Mucosa of gallbladder (tissue), 1 donor: ENCODE data around the gene MCM10. TPM values are rescaled to one million over a fixed set of nuclear protein-coding genes. Genes with fewer than 3 reads are reported as not detected.
A peak's percentile ranks its signal among the peaks of the same experiment; 100 is the strongest.
"Not testable (repeated sequence)": the region's sequence is repeated elsewhere in the genome, so short reads cannot be mapped to it uniquely, and the experiment has no call there.

Source experiments
- DNase-seq: peaks from one replicate; pipeline ENCODE4 v3.0.0-alpha.2; 2020; ENCODE audit warnings: low spot score
- total RNA-seq: library from RNA; stranded (reverse); gene quantifications from one replicate; pipeline ENCODE4 v1.2.1, GENCODE V29; 2021
- donor health status: DM: no; HTN: no; CAD: no.

Gene MCM10
- total RNA-seq: 0.40 TPM

- peak; percentile 98 for DNase-seq
These were observed at the start of gene MCM10 for GRCh38 chr10:13160934-13161856. Gene MCM10 (plus strand): TSS chr10:13161558. CDS start chr10:13164203, 2,645 bp downstream.

GRCh38 chr10:13113544-13113943 is 47.8 kb upstream of the MCM10 start:
- DNase-seq: no peak

- no peak for DNase-seq
These were observed 45.2 kb upstream of the MCM10 start for GRCh38 chr10:13115832-13116803.

GRCh38 chr10:13117841-13118783 is 43.2 kb upstream of the MCM10 start:
- no peak for DNase-seq

- no peak for DNase-seq
These were observed 42.5 kb upstream of the MCM10 start for GRCh38 chr10:13118784-13119410.

- no peak for DNase-seq
These were observed 40.4 kb upstream of the MCM10 start for GRCh38 chr10:13120786-13121499.

DNA sequence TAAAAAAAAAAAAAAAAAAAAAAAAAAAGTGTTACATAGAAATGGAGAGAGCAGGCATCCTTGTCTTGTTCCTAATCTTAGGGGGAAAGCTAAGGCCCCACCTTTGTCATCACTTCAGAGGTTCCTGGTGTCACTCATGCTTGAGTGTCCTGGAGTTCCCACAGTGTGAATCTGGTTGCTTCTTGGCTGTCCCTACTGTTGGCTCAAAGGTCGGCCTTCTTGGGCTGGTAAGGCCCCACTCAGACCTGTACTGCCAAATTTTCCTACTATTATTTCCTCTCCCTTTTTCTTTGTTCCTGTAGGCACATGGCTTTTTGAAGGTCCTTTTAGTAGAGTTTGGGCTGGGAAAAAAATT is 39.9 kb upstream of the MCM10 start:
- DNase-seq: no peak

DNA sequence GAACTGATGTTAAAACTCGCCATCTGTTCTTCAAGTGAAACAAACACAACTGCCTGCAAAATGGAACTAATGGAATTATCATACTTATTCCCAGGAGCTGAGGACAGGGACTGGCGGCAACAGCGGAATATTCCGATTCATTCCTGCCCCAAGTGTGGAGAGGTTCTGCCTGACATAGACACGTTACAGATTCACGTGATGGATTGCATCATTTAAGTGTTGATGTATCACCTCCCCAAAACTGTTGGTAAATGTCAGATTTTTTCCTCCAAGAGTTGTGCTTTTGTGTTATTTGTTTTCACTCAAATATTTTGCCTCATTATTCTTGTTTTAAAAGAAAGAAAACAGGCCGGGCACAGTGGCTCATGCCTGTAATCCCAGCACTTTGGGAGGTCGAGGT is 24.7 kb upstream of the MCM10 start:
- DNase-seq: no peak

- no peak for DNase-seq
These were observed 22.2 kb upstream of the MCM10 start for GRCh38 chr10:13139150-13139549.

DNA sequence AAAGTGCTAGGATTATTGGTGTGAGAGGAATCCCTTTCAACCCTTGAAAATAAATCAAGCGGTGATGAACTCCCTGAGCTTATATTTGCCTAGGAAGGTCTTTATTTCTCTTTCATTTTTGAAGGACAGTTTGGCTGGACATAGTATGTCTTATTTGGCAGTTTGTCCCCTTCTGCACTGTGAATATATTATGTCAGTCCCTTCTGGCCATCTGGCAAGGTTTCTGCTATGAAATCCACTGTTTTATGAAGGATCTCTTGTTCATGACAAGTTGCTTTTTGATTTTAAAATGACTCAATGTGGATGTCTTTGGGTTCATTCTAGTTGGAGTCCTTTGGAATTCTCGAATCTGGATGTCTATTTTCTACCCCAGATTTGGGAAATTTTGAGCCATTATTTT is 21.7 kb upstream of the MCM10 start:
- no peak for DNase-seq

DNA sequence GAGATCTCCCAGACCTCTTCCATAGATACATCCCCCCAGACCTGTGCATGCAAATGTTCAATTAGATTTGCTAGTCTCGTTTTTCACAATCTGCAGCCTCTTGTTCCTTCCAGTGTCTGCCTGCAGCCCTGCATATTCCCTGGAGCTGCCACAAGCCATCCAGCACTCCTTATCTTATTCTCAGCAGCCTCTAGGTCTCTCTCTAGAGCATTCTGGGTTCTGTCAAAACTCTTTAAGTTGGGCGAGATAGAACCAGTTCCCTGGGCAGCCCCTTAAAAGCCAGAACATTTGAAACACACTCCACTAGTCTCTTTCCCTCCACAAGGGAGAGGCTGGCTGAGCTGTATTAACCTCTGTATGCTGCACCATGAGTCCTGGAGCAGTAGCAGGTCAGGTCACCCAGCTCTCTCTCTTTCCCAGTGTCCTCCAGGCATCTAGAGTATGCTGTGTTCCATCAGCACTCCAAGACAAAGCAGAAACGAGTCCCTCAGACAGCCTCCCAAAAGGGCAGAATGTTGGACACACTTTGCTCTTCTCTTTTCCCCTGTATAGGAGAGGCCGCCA is 20.6 kb upstream of the MCM10 start:
- DNase-seq: no peak

DNA sequence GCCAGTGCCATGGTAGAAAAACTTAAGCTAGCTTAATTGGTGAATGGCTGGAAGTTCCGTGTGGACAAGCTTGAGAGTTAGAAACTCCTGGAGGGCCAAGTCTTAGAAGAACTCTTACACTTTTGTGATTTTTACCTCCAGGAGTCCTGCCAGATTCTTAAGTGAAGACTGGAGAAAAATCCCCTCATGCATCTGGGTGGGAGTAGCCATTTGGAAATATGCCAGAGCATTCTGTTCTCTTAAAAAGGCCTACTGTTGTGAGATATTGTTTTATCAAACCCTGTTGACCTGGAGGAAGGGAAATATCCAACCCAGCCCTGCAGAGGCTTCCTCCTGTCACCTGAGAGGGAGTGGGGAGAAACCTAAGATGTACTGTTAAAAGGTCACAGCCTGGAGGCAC is 17.6 kb upstream of the MCM10 start:
- DNase-seq: no peak

GRCh38 chr10:13144814-13145213 is 16.5 kb upstream of the MCM10 start:
- DNase-seq: no peak

DNA sequence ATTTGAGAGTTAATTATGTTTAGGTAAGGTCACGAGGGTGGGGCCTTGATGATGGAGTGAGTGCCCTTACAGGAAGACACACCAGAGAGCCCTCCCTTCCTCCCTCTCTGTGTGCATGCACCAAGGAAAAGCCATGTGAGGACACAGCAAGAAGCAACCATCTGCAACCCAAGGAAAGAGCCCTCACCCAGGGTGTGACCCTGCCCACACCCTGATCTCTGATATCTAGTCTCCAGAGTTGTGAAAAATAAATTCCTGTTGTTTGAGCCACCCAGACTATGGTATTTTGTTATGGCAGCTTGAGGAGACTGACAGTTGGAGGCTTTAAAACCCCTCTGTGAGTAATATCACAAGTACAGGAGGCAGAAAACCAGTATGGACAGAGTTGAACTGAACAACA is 15.0 kb upstream of the MCM10 start:
- no peak for DNase-seq

DNA sequence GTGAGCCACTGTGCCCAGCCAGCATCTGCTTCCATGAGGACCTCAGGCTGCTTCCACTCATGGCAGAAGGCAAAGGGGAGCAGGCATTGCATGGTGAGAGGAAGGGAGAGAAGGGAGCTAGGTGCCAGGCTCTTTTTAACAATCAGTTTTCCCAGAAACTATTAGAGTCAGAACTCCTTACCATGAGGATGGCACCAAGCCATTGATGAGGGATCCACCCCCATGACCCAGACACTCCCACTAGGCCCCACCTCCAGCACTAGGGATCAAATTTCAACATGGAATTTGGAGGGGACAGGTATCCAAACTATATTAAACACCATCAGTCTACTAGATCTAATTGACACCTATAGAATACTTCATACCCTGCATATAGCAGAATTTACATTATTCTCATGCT is 14.2 kb upstream of the MCM10 start:
- no peak for DNase-seq

- DNase-seq: no peak
These were observed 9.1 kb upstream of the MCM10 start for GRCh38 chr10:13152296-13152695.

- DNase-seq: not testable (repeated sequence)
These were observed 5.5 kb upstream of the MCM10 start for GRCh38 chr10:13155860-13156259.

DNA sequence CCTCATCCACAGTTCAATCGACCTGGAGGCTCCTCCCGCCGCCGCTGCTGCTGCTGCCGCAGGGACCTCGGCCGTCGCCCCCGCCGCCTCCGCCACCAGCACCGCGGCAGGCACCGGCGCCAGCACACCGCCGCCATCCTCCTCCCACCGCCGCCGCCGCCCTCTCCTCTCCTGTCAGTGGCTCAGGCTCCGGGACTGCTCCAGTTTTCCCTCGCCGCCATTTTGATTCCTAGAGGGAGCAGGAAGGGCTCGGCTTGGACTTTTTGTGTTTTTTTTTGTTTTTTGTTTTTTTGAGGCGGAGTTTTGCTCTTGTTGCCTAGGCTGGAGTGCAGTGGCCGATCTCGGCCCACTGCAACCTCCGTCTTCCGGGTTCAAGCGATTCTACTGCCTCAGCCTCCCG is 3.0 kb upstream of the MCM10 start:
- DNase-seq: no peak

- DNase-seq: no peak
These were observed 506 bp downstream of the MCM10 start for GRCh38 chr10:13161857-13162271.

DNA sequence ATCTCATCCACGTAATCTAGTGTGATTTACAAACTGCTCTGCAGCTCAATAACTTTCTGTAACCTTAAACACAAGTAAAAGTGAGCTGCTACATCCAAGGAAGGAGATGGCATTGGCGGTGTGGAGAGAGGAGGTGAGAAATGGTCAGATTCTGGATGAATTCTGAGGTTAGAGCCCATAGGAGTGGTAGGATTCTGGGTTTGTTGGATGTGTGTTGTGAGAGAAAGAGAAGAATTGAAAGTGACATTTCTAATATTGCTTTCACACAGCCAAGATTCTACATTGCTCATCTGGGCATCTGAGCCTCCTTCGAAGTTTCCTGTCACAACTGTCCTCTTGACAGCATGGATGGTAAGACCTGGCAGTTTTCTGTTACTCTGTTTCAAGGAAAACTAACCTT is 2.5 kb downstream of the MCM10 start:
- DNase-seq: no peak
